ENCODE results near the gene LRRFIP2.

Gene LRRFIP2

DNA sequence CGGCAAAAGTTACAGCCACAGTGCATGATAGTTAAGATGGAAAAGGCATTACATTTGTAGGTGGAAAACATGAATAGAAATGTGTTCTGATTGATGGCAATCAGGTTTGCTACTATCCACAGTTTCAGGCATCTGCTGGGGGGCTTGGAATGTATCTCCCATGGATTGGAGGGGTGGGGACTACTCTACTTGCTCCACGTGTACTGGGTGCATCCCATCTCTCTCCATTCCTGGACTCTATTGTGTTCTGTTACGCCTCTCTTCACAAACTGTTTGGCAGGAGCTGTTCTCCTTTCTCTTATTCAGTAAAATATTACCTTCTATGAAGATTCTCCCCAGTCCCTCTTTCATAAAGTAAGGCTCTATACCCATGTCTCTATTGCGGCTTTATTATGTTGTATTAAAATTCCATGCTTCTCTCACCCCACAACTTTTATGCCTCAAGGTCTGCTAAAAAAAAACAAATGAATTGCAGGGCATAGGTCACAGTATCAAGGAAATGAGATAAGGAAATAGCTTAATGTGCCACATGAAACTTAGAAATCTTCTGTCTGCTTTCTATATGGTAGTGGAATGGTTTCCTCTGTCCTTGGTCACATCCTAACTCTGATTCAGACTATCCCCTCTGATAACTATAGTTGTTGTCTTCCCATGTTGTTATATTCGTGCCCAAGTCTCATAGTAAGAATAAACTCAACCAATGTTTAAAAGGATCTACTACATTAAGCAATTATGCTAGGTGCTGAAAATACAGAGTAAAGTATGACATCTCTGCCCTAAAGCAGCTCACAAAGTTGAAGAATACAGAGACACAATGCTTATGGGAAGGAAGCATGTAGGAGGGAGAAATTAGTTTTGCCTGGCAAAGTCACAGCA, 43.2 kb downstream of the LRRFIP2 start:
- no peak overlapping the region for H3K27ac ChIP-seq
- no peaks in the 10 kb centered on the region for H3K27me3 ChIP-seq (ENCODE audit: insufficient read depth, low read depth, severe bottlenecking)
- H3K36me3 ChIP-seq = no peaks in the 10 kb centered on the region
- H3K4me3 ChIP-seq (ENCODE audit: low read depth, low read length) = no peak overlapping the region
- no peaks in the 10 kb centered on the region for H3K9me3 ChIP-seq (ENCODE audit: severe bottlenecking)
- DNase-seq = no peak
- TF ChIP-seq, protein P1, sequence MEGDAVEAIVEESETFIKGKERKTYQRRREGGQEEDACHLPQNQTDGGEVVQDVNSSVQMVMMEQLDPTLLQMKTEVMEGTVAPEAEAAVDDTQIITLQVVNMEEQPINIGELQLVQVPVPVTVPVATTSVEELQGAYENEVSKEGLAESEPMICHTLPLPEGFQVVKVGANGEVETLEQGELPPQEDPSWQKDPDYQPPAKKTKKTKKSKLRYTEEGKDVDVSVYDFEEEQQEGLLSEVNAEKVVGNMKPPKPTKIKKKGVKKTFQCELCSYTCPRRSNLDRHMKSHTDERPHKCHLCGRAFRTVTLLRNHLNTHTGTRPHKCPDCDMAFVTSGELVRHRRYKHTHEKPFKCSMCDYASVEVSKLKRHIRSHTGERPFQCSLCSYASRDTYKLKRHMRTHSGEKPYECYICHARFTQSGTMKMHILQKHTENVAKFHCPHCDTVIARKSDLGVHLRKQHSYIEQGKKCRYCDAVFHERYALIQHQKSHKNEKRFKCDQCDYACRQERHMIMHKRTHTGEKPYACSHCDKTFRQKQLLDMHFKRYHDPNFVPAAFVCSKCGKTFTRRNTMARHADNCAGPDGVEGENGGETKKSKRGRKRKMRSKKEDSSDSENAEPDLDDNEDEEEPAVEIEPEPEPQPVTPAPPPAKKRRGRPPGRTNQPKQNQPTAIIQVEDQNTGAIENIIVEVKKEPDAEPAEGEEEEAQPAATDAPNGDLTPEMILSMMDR (IDR thresholded peaks at IDR 0.05; ENCODE audit: low read depth, low read length) = no peak

DNA sequence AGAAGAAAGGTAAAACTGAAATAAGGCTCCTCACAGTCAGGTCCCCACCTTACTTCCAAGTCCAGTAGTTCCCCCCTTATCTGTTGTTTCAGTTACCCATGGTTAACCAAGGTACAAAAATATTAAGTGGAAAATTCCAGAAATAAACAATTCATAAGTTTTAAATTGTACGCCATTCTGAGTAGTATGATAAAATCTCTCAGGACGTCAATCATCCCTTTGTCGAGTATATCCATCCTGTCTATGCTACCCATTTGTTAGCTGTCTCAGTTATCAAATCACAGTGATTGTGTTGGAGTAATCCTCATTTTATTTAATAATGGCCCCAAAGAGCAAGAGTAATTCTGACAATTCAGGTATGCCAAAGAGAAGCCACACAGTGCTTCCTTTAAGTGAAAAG, 43.9 kb downstream of the LRRFIP2 start:
- Histone ChIP-seq H3K27me3 (ENCODE audit: insufficient read depth, low read depth, severe bottlenecking) (no peaks in the 10 kb centered on the region), H3K36me3 (no peaks in the 10 kb centered on the region), H3K9me3 (ENCODE audit: severe bottlenecking) (no peaks in the 10 kb centered on the region), H3K27ac (no peak overlapping the region), H3K4me3 (ENCODE audit: low read depth, low read length) (no peak overlapping the region)
- TF ChIP-seq, protein P1 (IDR thresholded peaks at IDR 0.05; ENCODE audit: low read depth, low read length) = no peak
- no peak for DNase-seq

DNA sequence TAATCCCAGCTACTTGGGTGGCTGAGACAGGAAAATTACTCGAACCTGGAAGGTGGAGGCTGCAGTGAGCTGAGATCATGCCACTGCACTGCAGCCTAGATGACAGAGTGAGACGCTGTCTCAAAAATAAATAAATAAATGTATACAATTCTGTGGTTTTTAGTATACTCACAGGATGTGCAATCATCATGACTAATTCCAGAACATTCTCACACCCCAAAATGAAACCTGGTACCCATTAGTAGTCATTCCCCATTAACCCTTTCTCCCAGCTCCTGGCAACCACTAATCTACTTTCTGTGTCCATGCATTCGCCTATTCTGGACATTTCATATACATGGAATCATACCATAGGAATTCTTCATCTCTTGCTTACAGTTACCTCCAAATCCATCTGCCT, 44.5 kb downstream of the LRRFIP2 start:
- Histone ChIP-seq H3K9me3 (ENCODE audit: severe bottlenecking) (no peaks in the 10 kb centered on the region), H3K27ac (no peak overlapping the region), H3K27me3 (ENCODE audit: insufficient read depth, low read depth, severe bottlenecking) (no peaks in the 10 kb centered on the region), H3K4me3 (ENCODE audit: low read depth, low read length) (no peak overlapping the region), H3K36me3 (no peaks in the 10 kb centered on the region)
- TF ChIP-seq, protein P1 (IDR thresholded peaks at IDR 0.05; ENCODE audit: low read depth, low read length) = no peak
- DNase-seq = no peak

DNA sequence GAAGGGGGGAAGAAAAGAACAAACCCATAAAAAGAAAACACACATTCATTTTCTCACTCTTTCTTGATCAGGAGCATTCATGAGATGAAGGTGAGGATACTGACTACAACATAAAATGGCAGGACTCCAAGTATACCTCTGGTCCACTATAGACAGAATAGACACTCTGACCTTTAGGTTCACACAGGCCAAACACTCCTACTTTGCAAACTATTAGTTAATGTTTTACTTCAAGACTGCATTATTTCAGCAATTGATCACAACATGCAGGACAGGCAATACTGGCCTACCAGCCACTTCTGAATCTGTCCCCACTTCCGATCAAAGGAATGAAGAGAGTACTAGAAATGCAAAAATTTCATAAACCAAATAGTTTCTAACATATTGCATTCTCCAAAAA, 47.0 kb downstream of the LRRFIP2 start:
- no peak for DNase-seq
- Histone ChIP-seq H3K27me3 (ENCODE audit: insufficient read depth, low read depth, severe bottlenecking) (no peaks in the 10 kb centered on the region), H3K27ac (no peak overlapping the region), H3K4me3 (ENCODE audit: low read depth, low read length) (no peak overlapping the region), H3K9me3 (ENCODE audit: severe bottlenecking) (no peaks in the 10 kb centered on the region), H3K36me3 (no peaks in the 10 kb centered on the region)
- TF ChIP-seq, protein P1 (IDR thresholded peaks at IDR 0.05; ENCODE audit: low read depth, low read length) = no peak

DNA sequence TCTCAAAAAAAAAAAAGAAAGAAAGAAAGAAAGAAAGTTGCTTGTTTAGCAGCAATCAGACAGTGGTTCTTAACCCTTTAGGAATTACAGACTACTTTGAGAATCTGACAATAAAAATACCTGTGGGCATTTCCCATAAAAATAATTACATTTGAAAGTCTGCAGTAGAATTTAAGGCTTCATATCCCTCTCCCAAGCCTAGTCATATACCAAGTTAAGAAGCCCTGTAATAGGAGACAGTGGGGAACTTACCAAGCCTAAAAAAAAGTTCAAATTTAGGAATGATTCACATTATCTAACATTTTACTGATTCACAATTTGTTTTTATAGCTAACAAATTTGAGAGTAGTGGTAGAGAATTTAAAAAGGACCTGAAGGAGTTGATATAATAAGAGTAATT, 47.5 kb downstream of the LRRFIP2 start:
- TF ChIP-seq, protein P1 (IDR thresholded peaks at IDR 0.05; ENCODE audit: low read depth, low read length) = no peak
- no peak for DNase-seq
- H3K9me3 ChIP-seq (ENCODE audit: severe bottlenecking) = no peaks in the 10 kb centered on the region
- no peaks in the 10 kb centered on the region for H3K36me3 ChIP-seq
- H3K27me3 ChIP-seq (ENCODE audit: insufficient read depth, low read depth, severe bottlenecking) = no peaks in the 10 kb centered on the region
- no peak overlapping the region for H3K27ac ChIP-seq
- H3K4me3 ChIP-seq (ENCODE audit: low read depth, low read length) = no peak overlapping the region

Measured in WERI-Rb-1 (cell line).